GM12878 (cell line): ENCODE measurements around the gene NACA2. TPM values are rescaled to one million over a fixed set of nuclear protein-coding genes. Genes with fewer than 3 reads are reported as not detected.
A peak's percentile ranks its signal among the peaks of the same experiment; 100 is the strongest.

Source experiments
- ATAC-seq: fragments of 200-7000 bp; cut with Tn5 transposase; 3 replicates; pipeline ENCODE4 v1.9.1; 2020; ENCODE audit warnings: mild to moderate bottlenecking, moderate library complexity
- Bru-seq: library from RNA; stranded (reverse); fragments of 400-500 nt; gene quantifications from one replicate; lab custom pipeline; 2021; lab: Mats Ljungman, UMichigan
- BruChase-seq, 2 experiments: library from RNA; stranded (reverse); fragments of 400-500 nt; gene quantifications; one replicate each; lab custom pipeline; 2021; lab: Mats Ljungman, UMichigan
- BruUV-seq: library from RNA; stranded (reverse); fragments of 400-500 nt; replicated peaks from 2 replicates; lab custom pipeline; 2021; lab: Mats Ljungman, UMichigan
- CTCF ChIA-PET: fragments of 300-600 bp; sonication (Branson Sonifier 250); formaldehyde crosslinking; extraction: SDS; loops from one replicate; lab custom pipeline; 2021; ENCODE audit warnings: inconsistent platforms; lab: Yijun Ruan, JAX
- POLR2A ChIA-PET: fragments of 350-600 bp; formaldehyde crosslinking; extraction: SDS; loops from one replicate; lab custom pipeline; 2021; ENCODE audit warnings: inconsistent platforms; lab: Charles Lee
- RAD21 ChIA-PET: fragments of 300-600 bp; sonication (Branson Sonifier 250); formaldehyde crosslinking; loops from one replicate; lab custom pipeline; 2023; ENCODE audit warnings: antibody characterized with exemption; ENCODE audit not compliant: unreplicated experiment; lab: Charles Lee
- SMC1A ChIA-PET: fragments of 300-600 bp; sonication (Branson Sonifier 250); formaldehyde crosslinking; loops from one replicate; lab custom pipeline; 2023; ENCODE audit not compliant: unreplicated experiment, uncharacterized antibody; lab: Charles Lee
- DNase-seq: peaks from one replicate; pipeline ENCODE4 v3.0.0-alpha.2; 2011; ENCODE audit warnings: low read depth, low spot score
- FAIRE-seq: peaks from 3 replicates; lab custom pipeline; 2011; peaks lifted over from hg19 to GRCh38; lab: Jason Lieb, UNC
- H2AFZ ChIP-seq: 2 replicates; pipeline ENCODE4 v1.6.0; 2011; ENCODE audit warnings: low read depth, low read length, control low read depth; ENCODE audit not compliant: control insufficient read depth
- H3K27ac ChIP-seq: 2 replicates; pipeline ENCODE4 v1.5.1; 2011; ENCODE audit warnings: control low read depth; ENCODE audit not compliant: control insufficient read depth, insufficient read depth
- H3K27me3 ChIP-seq, 2 experiments: replicated peaks in 1 of 2; 2 replicates each; pipeline versions ENCODE4 v1.6.0 to v1.6.1; 2011; ENCODE audit warnings: low read length in 1 of 2; ENCODE audit not compliant: control insufficient read depth in 2 of 2, insufficient read depth in 2 of 2
- H3K36me3 ChIP-seq, 2 experiments: 2 replicates each; pipeline ENCODE4 v1.5.1; 2011; ENCODE audit warnings: low read length in 1 of 2; ENCODE audit not compliant: control insufficient read depth in 2 of 2, insufficient read depth in 2 of 2
- H3K4me1 ChIP-seq: 2 replicates; pipeline ENCODE4 v1.6.1; 2011; ENCODE audit warnings: mild to moderate bottlenecking, low read length, moderate library complexity, mixed read lengths; ENCODE audit not compliant: control insufficient read depth, insufficient read depth
- H3K4me2 ChIP-seq: 2 replicates; pipeline ENCODE4 v1.6.0; 2011; ENCODE audit warnings: control low read depth; ENCODE audit not compliant: control insufficient read depth, insufficient read depth
- H3K4me3 ChIP-seq: fragments of 200-600 bp; sonication (generic); 2 replicates; pipeline ENCODE4 v1.5.1; 2016
- H3K79me2 ChIP-seq: 2 replicates; pipeline ENCODE4 v1.6.0; 2011; ENCODE audit warnings: low read length; ENCODE audit not compliant: control insufficient read depth, insufficient read depth
- H3K9ac ChIP-seq: 2 replicates; pipeline ENCODE4 v1.8.0; 2011; ENCODE audit warnings: low read length, control low read depth, mixed read lengths; ENCODE audit not compliant: control insufficient read depth, insufficient read depth
- H3K9me3 ChIP-seq: replicated peaks from 3 replicates; pipeline ENCODE4 v1.5.1; 2011; ENCODE audit warnings: mild to moderate bottlenecking, low read length; ENCODE audit not compliant: control insufficient read depth, insufficient read depth
- H4K20me1 ChIP-seq: 2 replicates; pipeline ENCODE4 v1.6.0; 2011; ENCODE audit not compliant: control insufficient read depth, insufficient read depth
- ETV6 ChIP-seq, 2 experiments: fragments of 450-650 bp in 1 of 2; IDR thresholded peaks in 1 of 2; conservative IDR thresholded peaks in 1 of 2; 2 replicates each; pipeline ENCODE4 v1.6.1; 2014; ENCODE audit warnings: antibody characterized with exemption in 1 of 2, borderline replicate concordance in 1 of 2, low read depth in 1 of 2, mild to moderate bottlenecking in 1 of 2, moderate library complexity in 1 of 2
- MTA3 ChIP-seq: IDR thresholded peaks from 2 replicates; pipeline ENCODE4 v1.6.1; 2012; ENCODE audit warnings: low read length, inconsistent platforms, borderline replicate concordance
- NFXL1 ChIP-seq: fragments of 450-650 bp; IDR thresholded peaks from 2 replicates; pipeline ENCODE4 v1.6.1; 2017; ENCODE audit warnings: antibody characterized with exemption, mild to moderate bottlenecking, borderline replicate concordance
- NR2C2 ChIP-seq: IDR thresholded peaks from 2 replicates; pipeline ENCODE4 v1.6.1; 2011; ENCODE audit warnings: borderline replicate concordance, low read depth; ENCODE audit not compliant: control insufficient read depth, insufficient read length
- PAX5 ChIP-seq: IDR thresholded peaks from 2 replicates; pipeline ENCODE4 v1.6.1; 2011; ENCODE audit warnings: low read depth, low read length, borderline replicate concordance
- STAT1 ChIP-seq: fragments of 450-650 bp; conservative IDR thresholded peaks from 2 replicates; pipeline ENCODE4 v1.6.1; 2014; ENCODE audit warnings: antibody characterized with exemption, mild to moderate bottlenecking
- ZZZ3 ChIP-seq: IDR thresholded peaks from 2 replicates; pipeline ENCODE4 v1.6.1; 2011; ENCODE audit warnings: low read depth; ENCODE audit not compliant: control insufficient read depth, insufficient read length
- WGBS: methylation state at CpG from one replicate; pipeline ENCODE4 v1.1.6; 2016; ENCODE audit warnings: low lambda C conversion rate; ENCODE audit not compliant: insufficient replicate concordance, insufficient coverage; ENCODE audit errors: missing lambda C conversion rate; 5-methylcytosine and 5-hydroxymethylcytosine counted together
- in situ Hi-C: fragments of 300-500 bp; cut with MboI; formaldehyde crosslinking; loops from 9 replicates; pipeline ENCODE4 v1.14.3; 2018; ENCODE audit warnings: mixed read lengths
- intact Hi-C: fragments of 100-400 bp; cut with micrococcal nuclease; formaldehyde crosslinking; loops from one replicate; pipeline ENCODE4 v1.14.2; 2022; ENCODE audit not compliant: unreplicated experiment
- long read RNA-seq, 2 experiments: library from polyadenylated mRNA; unstranded; transcript quantifications; one replicate each; pipeline ENCODE4 v2.0.0, GENCODE V29; 2019 to 2020
- polyA minus RNA-seq, 3 experiments: library from RNA; depleted of rRNA, polyadenylated mRNA; stranded (reverse); fragments of >200 nt; gene quantifications; 2 replicates each; pipeline ENCODE4 v1.2.3, GENCODE V29; 2011
- polyA plus RNA-seq, 11 experiments: library from polyadenylated mRNA; depleted of rRNA in 4 of 11; unstranded in 6 of 11; stranded (reverse) in 5 of 11; fragments of >200 nt; fragmentation: Nextera tagmentation in 4 of 11; fragmentation: Illumina TruSeq in 1 of 11; extraction: Ambion mirVana in 4 of 11; extraction: Trizol in 1 of 11; gene quantifications; 1 replicate in 1 of 11; 2 replicates in 10 of 11; pipeline versions ENCODE4 v1.2.1 to v1.2.3, GENCODE V29; 2011 to 2016; ENCODE audit warnings: inconsistent platforms in 2 of 11, missing spikeins in 2 of 11, low read depth in 1 of 11
- total RNA-seq, 4 experiments: library from RNA; depleted of rRNA in 3 of 4; stranded (reverse); fragments of >200 nt in 3 of 4; fragmentation: Illumina TruSeq in 1 of 4; extraction: Trizol in 1 of 4; gene quantifications; 2 replicates each; pipeline versions ENCODE4 v1.2.1 to v1.2.3, GENCODE V29; 2013 to 2021

NACA2 gene
- not detected in 2 replicates for total RNA-seq (2013; cell fraction: nucleolus; rRNA removed)
- total RNA-seq (2014; rRNA removed) (not detected in 2 replicates), total RNA-seq (2014; rRNA removed; fragmentation: Illumina TruSeq; extraction: Trizol) (not detected in 2 replicates), total RNA-seq (2021) (not detected in 2 replicates), polyA plus RNA-seq (2011; rRNA removed) (0.68 and 0.94 TPM in 2 replicates), polyA plus RNA-seq (2014; fragmentation: Illumina TruSeq; extraction: Trizol) (0.16 TPM in 1 of 2 replicates, not detected in the other), polyA plus RNA-seq (2014; fragmentation: Nextera tagmentation; extraction: Ambion mirVana) (under 1 TPM; 0.27 to 0.29 TPM), polyA plus RNA-seq (2014; rRNA removed) (not detected in 2 replicates), polyA plus RNA-seq (2016; fragmentation: Nextera tagmentation; extraction: Ambion mirVana) (under 1 TPM; 0.43 to 0.51 TPM), polyA minus RNA-seq (2011; rRNA and poly(A)+ RNA removed) (not detected in 2 replicates), Bru-seq, nascent RNA (not detected), BruChase-seq, experiment 1, labeled RNA remaining after a 6-hour chase (percentile 28 among the genes with signal in this experiment), BruChase-seq, experiment 2, labeled RNA remaining after a 2-hour chase (percentile 11 among the genes with signal in this experiment)
- not detected for polyA plus RNA-seq (2011; ENCODE audit: low read depth)
- polyA plus RNA-seq (2011; cell fraction: cytosol; rRNA removed): not detected in 2 replicates
- not detected in 2 replicates for polyA plus RNA-seq (2011; cell fraction: nucleus; rRNA removed)
- polyA plus RNA-seq (2012): 0.32 and 1.1 TPM in 2 replicates
- not detected in 2 replicates for polyA minus RNA-seq (2011; cell fraction: cytosol; rRNA and poly(A)+ RNA removed)
- polyA minus RNA-seq (2011; cell fraction: nucleus; rRNA and poly(A)+ RNA removed): not detected in 2 replicates
- long read RNA-seq, experiment 1: 0 reads
- long read RNA-seq, experiment 2, partial matches to known transcripts: 0 of 2 reads
- long read RNA-seq, experiment 2, other reads (novel, unspliced or antisense): 0 of 2 reads

- Histone ChIP-seq H3K9ac (no peak within 1 kb of the TSS), H2AFZ (no peak within 1 kb of the TSS), H4K20me1 (no peaks in the 10 kb centered on the region), H3K79me2 (no peaks in the 10 kb centered on the region), H3K27me3 (no peaks in the 10 kb centered on the region), H3K36me3 (no peaks in the 10 kb centered on the region), H3K27ac (no peak within 1 kb of the TSS), H3K9me3 (no peaks in the 10 kb centered on the region), H3K4me1 (no peaks in the 10 kb centered on the region), H3K4me2 (no peak within 1 kb of the TSS), H3K4me3 (no peak within 1 kb of the TSS)
- FAIRE-seq: no peak
- TF ChIP-seq PAX5 (no peak), STAT1 (no peak), MTA3 (no peak), ZZZ3 (no peak), NR2C2 (no peak), ETV6 (conservative IDR thresholded peaks at IDR 0.05 in 1 of 2, IDR thresholded peaks at IDR 0.05 in 1 of 2; ENCODE audit: borderline replicate concordance in 1 of 2, low read depth in 1 of 2) (peak in 1 of 2 experiments; percentile 74; a peak in 1 of 4 replicates), NFXL1 (0 out of 2 replicates have a peak, but pooled peaks have one; percentile 7)
- 92% methylated on average over 16 of the region's 16 CpGs for WGBS
- no peak for ATAC-seq
- intact Hi-C loops (no loop called here), in situ Hi-C loops (no loop called here)
- RAD21 ChIA-PET: no interaction called here
- SMC1A ChIA-PET: no interaction called here
- POLR2A ChIA-PET: no interaction called here
- CTCF ChIA-PET: interaction anchor here (1.2 kb wide), 1 partner anchor 518 kb away, joined by 3 read pairs; no protein-coding TSS in a partner anchor
- DNase-seq: no peak
- BruUV-seq: no TSS peak
Observed at GRCh38 chr17:61591018-61591417, at the start of gene NACA2. TSS of gene NACA2 (minus strand) at chr17:61591219. CDS start at chr17:61591180, 39 bp downstream.
